Spinal cord (tissue), 10 donors: ENCODE measurements around the gene TAGLN3. TPM values are rescaled to one million over a fixed set of nuclear protein-coding genes. Genes with fewer than 3 reads are reported as not detected.

Experiments used
- DNase-seq, 6 donors: peaks; one replicate each; pipeline versions ENCODE4 v3.0.0 to v3.0.0-alpha.2; 2013 to 2015; ENCODE audit warnings: low spot score in 6 of 6, low read depth in 4 of 6
- H3K27ac ChIP-seq: one replicate; pipeline ENCODE4 v1.5.1; 2013; ENCODE audit warnings: low read depth, low read length, control low read depth
- H3K27me3 ChIP-seq: one replicate; pipeline ENCODE4 v1.6.1; 2013; ENCODE audit warnings: low read length; ENCODE audit not compliant: control insufficient read depth, insufficient read depth
- H3K36me3 ChIP-seq: one replicate; pipeline ENCODE4 v1.6.1; 2013; ENCODE audit warnings: low read length; ENCODE audit not compliant: control insufficient read depth, insufficient read depth
- H3K4me1 ChIP-seq: one replicate; pipeline ENCODE4 v1.6.1; 2013; ENCODE audit warnings: low read length; ENCODE audit not compliant: control insufficient read depth, insufficient read depth
- H3K4me3 ChIP-seq: one replicate; pipeline ENCODE4 v1.5.1; 2013; ENCODE audit warnings: low read depth, low read length, control low read depth
- H3K9me3 ChIP-seq: one replicate; pipeline ENCODE4 v1.6.1; 2013; ENCODE audit warnings: low read length; ENCODE audit not compliant: control insufficient read depth, insufficient read depth
- WGBS: methylation state at CpG from one replicate; pipeline ENCODE4 v1.1.5; 2013; ENCODE audit warnings: missing lambda C conversion rate; ENCODE audit not compliant: insufficient coverage; 5-methylcytosine and 5-hydroxymethylcytosine counted together
- polyA plus RNA-seq, 2 donors: library from polyadenylated mRNA; unstranded; fragments of 120-200 nt; gene quantifications; one replicate each; pipeline ENCODE4 v1.2.1, GENCODE V29; 2013; ENCODE audit not compliant: insufficient read length in 2 of 2
- total RNA-seq, 2 donors: library from RNA; depleted of rRNA in 1 of 2; stranded (reverse); fragments of 120-200 nt in 1 of 2; fragments of >200 nt in 1 of 2; gene quantifications; one replicate each; pipeline versions ENCODE4 v1.2.3 to v1.2.4, GENCODE V29; 2013 to 2014
- donor health status: healthy.

The TAGLN3 gene
- total and polyA plus RNA-seq, 4 donors, result 52.6 to 171 (median 114) TPM

DNA sequence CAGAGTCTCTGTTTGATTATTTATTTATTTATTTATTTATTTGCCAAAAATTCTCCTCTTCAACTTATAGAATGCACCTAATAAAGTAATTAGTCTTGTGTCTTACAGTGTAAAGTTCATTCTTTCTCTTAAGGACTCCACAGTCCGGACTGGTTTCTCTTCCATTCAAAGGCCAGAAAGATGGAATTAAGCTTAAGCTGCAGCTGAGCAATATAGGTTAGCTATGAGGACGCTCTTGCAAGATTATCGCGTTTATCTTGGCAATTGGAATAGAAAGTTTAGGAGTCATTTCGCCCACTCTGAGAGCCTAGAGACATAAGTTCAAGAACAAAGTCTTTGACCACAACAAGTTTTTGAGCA lies 15.0 kb downstream of the TAGLN3 start:
- peak in 1 of 6 donors; percentile 7 for DNase-seq
- no peak overlapping the region for H3K27ac ChIP-seq
- WGBS, result 82% methylated on average over 4 of the region's 5 CpGs
- H3K27me3 ChIP-seq, result no peaks in the 10 kb centered on the region
- H3K4me3 ChIP-seq, result no peak overlapping the region
- peaks cover 16% of the 10 kb centered on the region for H3K36me3 ChIP-seq
- H3K4me1 ChIP-seq, result peaks cover 10% of the 10 kb centered on the region
- H3K9me3 ChIP-seq, result no peaks in the 10 kb centered on the region

DNA sequence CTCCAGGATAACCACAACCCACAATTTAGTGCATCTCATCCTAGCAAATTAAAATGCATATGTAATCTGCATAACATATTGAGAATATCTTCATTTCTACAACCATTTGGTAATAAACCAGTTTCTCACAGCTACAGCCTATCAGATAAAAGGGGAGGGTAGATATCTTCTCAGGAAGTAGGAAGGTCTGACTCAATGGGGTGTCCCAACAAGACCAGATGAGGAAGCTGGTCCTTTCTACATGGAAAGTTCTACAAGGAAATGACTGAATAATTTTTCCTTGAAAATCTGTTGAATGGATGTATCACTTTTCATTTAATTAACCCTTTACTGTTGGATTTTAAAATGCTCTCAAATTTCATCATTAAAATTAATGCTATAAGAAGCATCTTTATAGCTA lies 18.4 kb downstream of the TAGLN3 start:
- H3K4me1 ChIP-seq, result peaks cover 11% of the 10 kb centered on the region
- no peak for DNase-seq
- H3K9me3 ChIP-seq, result no peaks in the 10 kb centered on the region
- no peak overlapping the region for H3K27ac ChIP-seq
- peaks cover 4% of the 10 kb centered on the region for H3K36me3 ChIP-seq
- no peaks in the 10 kb centered on the region for H3K27me3 ChIP-seq
- no peak overlapping the region for H3K4me3 ChIP-seq

- Histone ChIP-seq H3K27me3 (no peaks in the 10 kb centered on the region), H3K4me1 (peaks cover 4% of the 10 kb centered on the region), H3K36me3 (no peaks in the 10 kb centered on the region), H3K9me3 (peaks cover 1% of the 10 kb centered on the region), H3K4me3 (no peak overlapping the region), H3K27ac (no peak overlapping the region)
- WGBS, result 83% methylated on average over 1 of the region's 4 CpGs
- DNase-seq, result no peak
These were observed 20.0 kb downstream of the TAGLN3 start for GRCh38 chr3:112018712-112019111.

GRCh38 chr3:112019716-112020115 lies 21.0 kb downstream of the TAGLN3 start:
- H3K4me3 ChIP-seq, result no peak overlapping the region
- peaks cover 4% of the 10 kb centered on the region for H3K4me1 ChIP-seq
- no peak for DNase-seq
- WGBS, result no CpG with 5 or more reads among the region's 1 CpG
- H3K9me3 ChIP-seq, result peaks cover 1% of the 10 kb centered on the region
- no peak overlapping the region for H3K27ac ChIP-seq
- no peaks in the 10 kb centered on the region for H3K36me3 ChIP-seq
- no peaks in the 10 kb centered on the region for H3K27me3 ChIP-seq

DNA sequence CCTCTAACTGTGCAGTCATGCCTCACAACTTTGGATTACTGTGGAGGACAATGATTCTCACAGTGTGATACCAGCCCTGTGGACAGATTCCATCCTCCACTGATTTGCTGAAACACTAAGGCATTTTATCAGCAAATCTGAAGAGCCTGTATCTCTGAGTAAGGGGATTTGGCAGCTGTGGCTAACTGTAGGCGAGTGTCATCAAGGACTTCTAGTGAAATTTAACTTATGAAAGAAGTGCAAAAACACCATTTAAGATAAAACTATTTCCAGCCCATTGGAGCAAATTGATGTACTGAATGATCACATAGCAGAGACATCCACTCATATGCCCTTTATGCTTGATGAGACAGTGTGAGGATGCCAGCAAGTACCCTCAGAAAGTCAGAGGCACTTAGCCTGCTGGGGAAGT lies 22.0 kb downstream of the TAGLN3 start:
- Histone ChIP-seq H3K4me3 (no peak overlapping the region), H3K9me3 (peaks cover 1% of the 10 kb centered on the region), H3K27me3 (no peaks in the 10 kb centered on the region), H3K27ac (no peak overlapping the region), H3K4me1 (peaks cover 4% of the 10 kb centered on the region), H3K36me3 (no peaks in the 10 kb centered on the region)
- no CpG with 5 or more reads among the region's 1 CpG for WGBS
- DNase-seq, result peak in 2 of 6 donors; percentile 68 to 77

GRCh38 chr3:112027142-112027541 lies 28.4 kb downstream of the TAGLN3 start:
- no peaks in the 10 kb centered on the region for H3K27me3 ChIP-seq
- no peaks in the 10 kb centered on the region for H3K36me3 ChIP-seq
- no peaks in the 10 kb centered on the region for H3K4me1 ChIP-seq
- H3K9me3 ChIP-seq, result peaks cover 1% of the 10 kb centered on the region
- DNase-seq, result no peak
- no peak overlapping the region for H3K27ac ChIP-seq
- H3K4me3 ChIP-seq, result no peak overlapping the region
- WGBS, result 90% methylated on average over 4 of the region's 4 CpGs

- Histone ChIP-seq H3K27me3 (no peaks in the 10 kb centered on the region), H3K4me3 (no peak overlapping the region), H3K27ac (no peak overlapping the region), H3K4me1 (no peaks in the 10 kb centered on the region), H3K9me3 (peaks cover 1% of the 10 kb centered on the region), H3K36me3 (no peaks in the 10 kb centered on the region)
- no peak for DNase-seq
- no CpG with 5 or more reads among the region's 4 CpGs for WGBS
These were observed 29.1 kb downstream of the TAGLN3 start for GRCh38 chr3:112027826-112028225.

DNA sequence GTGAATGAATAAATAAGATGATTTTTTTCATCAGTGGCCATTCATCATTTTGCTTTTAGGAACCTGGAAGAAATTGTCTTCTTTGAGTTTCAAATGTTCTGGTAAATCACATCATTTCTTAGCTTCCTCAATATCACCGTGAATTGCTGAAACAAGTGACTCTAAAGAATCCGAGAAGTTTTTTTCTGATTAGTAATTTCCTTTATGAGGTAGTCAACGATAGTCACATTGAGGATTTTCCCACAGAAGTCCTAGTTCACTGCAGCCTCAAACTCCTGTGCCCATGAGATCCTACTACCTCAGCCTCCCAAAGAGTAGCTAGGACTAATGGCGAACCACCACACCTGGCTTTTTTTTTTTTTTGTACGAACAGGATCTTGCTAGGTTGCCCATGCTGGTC lies 32.2 kb downstream of the TAGLN3 start:
- Histone ChIP-seq H3K36me3 (no peaks in the 10 kb centered on the region), H3K4me3 (no peak overlapping the region), H3K27me3 (no peaks in the 10 kb centered on the region), H3K9me3 (no peaks in the 10 kb centered on the region), H3K4me1 (no peaks in the 10 kb centered on the region), H3K27ac (no peak overlapping the region)
- 90% methylated on average over 2 of the region's 5 CpGs for WGBS
- no peak for DNase-seq

GRCh38 chr3:112032098-112032731 lies 33.5 kb downstream of the TAGLN3 start:
- Histone ChIP-seq H3K27me3 (no peaks in the 10 kb centered on the region), H3K27ac (no peak overlapping the region), H3K9me3 (no peaks in the 10 kb centered on the region), H3K36me3 (no peaks in the 10 kb centered on the region), H3K4me3 (no peak overlapping the region), H3K4me1 (no peaks in the 10 kb centered on the region)
- 75% methylated on average over 4 of the region's 5 CpGs for WGBS
- no peak for DNase-seq

- Histone ChIP-seq H3K27me3 (no peaks in the 10 kb centered on the region), H3K36me3 (no peaks in the 10 kb centered on the region), H3K27ac (no peak within 1 kb of the TSS), H3K4me1 (peaks cover 5% of the 10 kb centered on the region), H3K4me3 (no peak within 1 kb of the TSS), H3K9me3 (no peaks in the 10 kb centered on the region)
- WGBS, result 40% methylated on average over 1 of the region's 4 CpGs
- DNase-seq, result no peak
These were observed 35.7 kb downstream of the TAGLN3 start, which contains the start of gene TMPRSS7 for GRCh38 chr3:112034436-112034835. TSS of gene TMPRSS7 (plus strand) at chr3:112034736. CDS start at chr3:112034846, 110 bp downstream.
